Right lobe of liver (tissue), 4 donors: ENCODE measurements around the gene SGO2.

ENCODE experiments used
- CTCF ChIP-seq, 4 donors: fragments of 200-600 bp in 3 of 4; fragments of 450-650 bp in 1 of 4; IDR thresholded peaks; one replicate each; pipeline versions ENCODE4 v1.5.1 to v1.8.0; 2016 to 2022; ENCODE audit warnings: antibody characterized with exemption in 4 of 4, mild to moderate bottlenecking in 2 of 4
- POLR2A ChIP-seq: fragments of 450-650 bp; IDR thresholded peaks from one replicate; pipeline ENCODE4 v1.6.1; 2017; ENCODE audit warnings: antibody characterized with exemption, mild to moderate bottlenecking
- donor health status: DM: no; HTN: no; CAD: no.
- donor health status: DM: no; HTN: no; CAD: no.
- donor health status: DM: no; HTN: yes; CAD: no.

GRCh38 chr2:200567932-200568331 lies 41.9 kb downstream of the SGO2 start:
- TF ChIP-seq POLR2A (no peak), CTCF (IDR thresholded peaks at IDR 0.05) (peak in 1 of 4 donors; percentile 3)
